Measurements from ENCODE around the gene CLN6. TPM values are rescaled to one million over a fixed set of nuclear protein-coding genes. Genes with fewer than 3 reads are reported as not detected.

Gene CLN6
- total RNA-seq, 1 experiment from 2014 or later: 76.7 TPM

GRCh38 chr15:68199340-68199739 is 30.2 kb downstream of the CLN6 start:
- Histone ChIP-seq H3K36me3 (ENCODE audit: control insufficient read depth, insufficient read depth, low read length) (peaks cover 2% of the 10 kb centered on the region), H3K4me1 (peaks cover 2% of the 10 kb centered on the region; the same call in 1 of the 2 replicates), H3K9me3 (no peaks in the 10 kb centered on the region), H3K4me3 (ENCODE audit: low read depth, low read length) (no peak overlapping the region), H3K27me3 (replicated peaks; ENCODE audit: control insufficient read depth, insufficient read depth, low read length) (no peaks in the 10 kb centered on the region)
- no TSS peak for BruUV-seq (replicated peaks)
- CTCF ChIA-PET: no interaction called here
- no peak for DNase-seq
- TF ChIP-seq, protein P1, sequence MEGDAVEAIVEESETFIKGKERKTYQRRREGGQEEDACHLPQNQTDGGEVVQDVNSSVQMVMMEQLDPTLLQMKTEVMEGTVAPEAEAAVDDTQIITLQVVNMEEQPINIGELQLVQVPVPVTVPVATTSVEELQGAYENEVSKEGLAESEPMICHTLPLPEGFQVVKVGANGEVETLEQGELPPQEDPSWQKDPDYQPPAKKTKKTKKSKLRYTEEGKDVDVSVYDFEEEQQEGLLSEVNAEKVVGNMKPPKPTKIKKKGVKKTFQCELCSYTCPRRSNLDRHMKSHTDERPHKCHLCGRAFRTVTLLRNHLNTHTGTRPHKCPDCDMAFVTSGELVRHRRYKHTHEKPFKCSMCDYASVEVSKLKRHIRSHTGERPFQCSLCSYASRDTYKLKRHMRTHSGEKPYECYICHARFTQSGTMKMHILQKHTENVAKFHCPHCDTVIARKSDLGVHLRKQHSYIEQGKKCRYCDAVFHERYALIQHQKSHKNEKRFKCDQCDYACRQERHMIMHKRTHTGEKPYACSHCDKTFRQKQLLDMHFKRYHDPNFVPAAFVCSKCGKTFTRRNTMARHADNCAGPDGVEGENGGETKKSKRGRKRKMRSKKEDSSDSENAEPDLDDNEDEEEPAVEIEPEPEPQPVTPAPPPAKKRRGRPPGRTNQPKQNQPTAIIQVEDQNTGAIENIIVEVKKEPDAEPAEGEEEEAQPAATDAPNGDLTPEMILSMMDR (IDR thresholded peaks at IDR 0.05; ENCODE audit: insufficient read depth in 1 of 2, low read depth in 1 of 2, low read length in 1 of 2, severe bottlenecking in 1 of 2, unreplicated experiment in 1 of 2): no peak
- H3K4me3 Mint-ChIP-seq (ENCODE audit: unreplicated experiment): no peak overlapping the region
- intact Hi-C loops (cut with micrococcal nuclease; ENCODE audit: unreplicated experiment): no loop called here
- POLR2A ChIA-PET: no interaction called here
- no peaks in the 10 kb centered on the region for H3K9me3 Mint-ChIP-seq (ENCODE audit: unreplicated experiment)
- H3K36me3 Mint-ChIP-seq (ENCODE audit: insufficient read depth, unreplicated experiment): peaks cover 66% of the 10 kb centered on the region
- no peaks in the 10 kb centered on the region for H3K27me3 Mint-ChIP-seq (ENCODE audit: insufficient read depth, unreplicated experiment)
- H3K4me1 Mint-ChIP-seq (ENCODE audit: low read depth, unreplicated experiment): peaks cover 17% of the 10 kb centered on the region
- peak overlapping the region; percentile 58 for H3K27ac Mint-ChIP-seq (ENCODE audit: unreplicated experiment)

GRCh38 chr15:68197661-68198437 is 31.7 kb downstream of the CLN6 start:
- Mint-ChIP-seq H3K9me3 (ENCODE audit: unreplicated experiment) (no peaks in the 10 kb centered on the region), H3K27ac (ENCODE audit: unreplicated experiment) (peak overlapping the region; percentile 59), H3K4me1 (ENCODE audit: low read depth, unreplicated experiment) (peaks cover 17% of the 10 kb centered on the region), H3K36me3 (ENCODE audit: insufficient read depth, unreplicated experiment) (peaks cover 78% of the 10 kb centered on the region), H3K4me3 (ENCODE audit: unreplicated experiment) (no peak overlapping the region), H3K27me3 (ENCODE audit: insufficient read depth, unreplicated experiment) (no peaks in the 10 kb centered on the region)
- CTCF ChIA-PET: interaction anchor here (0.8 kb wide), 1 partner anchor 476 kb away, joined by 3 read pairs; no protein-coding TSS in a partner anchor
- intact Hi-C loops (cut with micrococcal nuclease; ENCODE audit: unreplicated experiment): no loop called here
- Histone ChIP-seq H3K9me3 (no peaks in the 10 kb centered on the region), H3K4me3 (ENCODE audit: low read depth, low read length) (no peak overlapping the region), H3K27me3 (replicated peaks; ENCODE audit: control insufficient read depth, insufficient read depth, low read length) (no peaks in the 10 kb centered on the region), H3K4me1 (no peaks in the 10 kb centered on the region), H3K36me3 (ENCODE audit: control insufficient read depth, insufficient read depth, low read length) (peaks cover 3% of the 10 kb centered on the region)
- no TSS peak for BruUV-seq (replicated peaks)
- TF ChIP-seq, protein P1 (IDR thresholded peaks at IDR 0.05; ENCODE audit: insufficient read depth in 1 of 2, low read depth in 1 of 2, low read length in 1 of 2, severe bottlenecking in 1 of 2, unreplicated experiment in 1 of 2): no peak
- POLR2A ChIA-PET: no interaction called here
- no peak for DNase-seq

DNA sequence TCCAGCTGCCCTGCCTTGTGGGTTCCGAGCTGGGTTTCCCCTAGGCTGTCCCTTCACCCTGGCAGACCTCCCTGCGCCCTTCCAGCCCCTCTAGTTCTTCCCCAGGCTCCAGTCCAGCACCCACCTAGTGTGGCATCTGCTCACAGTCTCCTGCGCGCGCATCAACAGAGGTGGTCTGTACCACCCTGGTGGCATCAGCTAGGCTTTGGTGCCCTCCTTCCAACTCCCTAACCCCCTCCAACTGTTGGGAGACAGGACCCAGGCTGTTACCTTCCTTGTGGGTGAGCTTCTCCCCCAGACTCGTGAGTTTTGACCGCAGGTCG is 32.4 kb downstream of the CLN6 start:
- DNase-seq: no peak
- Mint-ChIP-seq H3K4me3 (ENCODE audit: unreplicated experiment) (no peak overlapping the region), H3K27ac (ENCODE audit: unreplicated experiment) (peak overlapping the region; percentile 59), H3K4me1 (ENCODE audit: low read depth, unreplicated experiment) (peaks cover 17% of the 10 kb centered on the region), H3K27me3 (ENCODE audit: insufficient read depth, unreplicated experiment) (no peaks in the 10 kb centered on the region), H3K9me3 (ENCODE audit: unreplicated experiment) (no peaks in the 10 kb centered on the region), H3K36me3 (ENCODE audit: insufficient read depth, unreplicated experiment) (peaks cover 85% of the 10 kb centered on the region)
- intact Hi-C loops (cut with micrococcal nuclease; ENCODE audit: unreplicated experiment): no loop called here
- Histone ChIP-seq H3K9me3 (no peaks in the 10 kb centered on the region), H3K27me3 (replicated peaks; ENCODE audit: control insufficient read depth, insufficient read depth, low read length) (no peaks in the 10 kb centered on the region), H3K4me3 (ENCODE audit: low read depth, low read length) (no peak overlapping the region), H3K4me1 (no peaks in the 10 kb centered on the region), H3K36me3 (ENCODE audit: control insufficient read depth, insufficient read depth, low read length) (peaks cover 3% of the 10 kb centered on the region)
- ChIA-PET POLR2A (no interaction called here), CTCF (interaction anchor here (0.8 kb wide), 1 partner anchor 477 kb away, joined by 3 read pairs; no protein-coding TSS in a partner anchor)
- TF ChIP-seq, protein P1 (IDR thresholded peaks at IDR 0.05; ENCODE audit: insufficient read depth in 1 of 2, low read depth in 1 of 2, low read length in 1 of 2, severe bottlenecking in 1 of 2, unreplicated experiment in 1 of 2): no peak
- BruUV-seq (replicated peaks): no TSS peak
